ENCODE measurements around the gene ITPR3.

Gene ITPR3

GRCh38 chr6:33713786-33714185 lies 92.7 kb downstream of the ITPR3 start:
- no peak for DNase-seq

- DNase-seq, result no peak
Measured at GRCh38 chr6:33714385-33715040, 93.4 kb downstream of the ITPR3 start.

GRCh38 chr6:33716379-33716778 lies 95.3 kb downstream of the ITPR3 start:
- DNase-seq, result no peak

GRCh38 chr6:33716890-33717632 lies 95.9 kb downstream of the ITPR3 start:
- no peak for DNase-seq

- peak in 1 of 56 donors; percentile 28 for DNase-seq
Measured at GRCh38 chr6:33717934-33718455, 96.9 kb downstream of the ITPR3 start.

- no peak for DNase-seq
Measured at GRCh38 chr6:33718713-33719112, 97.6 kb downstream of the ITPR3 start.

GRCh38 chr6:33719326-33719987 lies 98.3 kb downstream of the ITPR3 start:
- DNase-seq, result no peak

- no peak for DNase-seq
Measured at GRCh38 chr6:33720998-33721397, 99.9 kb downstream of the ITPR3 start.

GRCh38 chr6:33721508-33721907 lies 100.4 kb downstream of the ITPR3 start:
- DNase-seq, result no peak

GRCh38 chr6:33722103-33722623 lies 101.0 kb downstream of the ITPR3 start:
- no peak for DNase-seq

GRCh38 chr6:33723371-33724085 lies 102.4 kb downstream of the ITPR3 start:
- no peak for DNase-seq

- DNase-seq, result no peak
Measured at GRCh38 chr6:33724102-33725023, 103.2 kb downstream of the ITPR3 start.

- no peak for DNase-seq
Measured at GRCh38 chr6:33725222-33725621, 104.1 kb downstream of the ITPR3 start.

- DNase-seq, result no peak
Measured at GRCh38 chr6:33725891-33726673, 105.0 kb downstream of the ITPR3 start.

GRCh38 chr6:33726696-33727095 lies 105.6 kb downstream of the ITPR3 start:
- no peak for DNase-seq

- no peak for DNase-seq
Measured at GRCh38 chr6:33727126-33727525, 106.0 kb downstream of the ITPR3 start.

- DNase-seq, result peak in 3 of 56 donors; percentile 9 to 29 (median 22)
Measured at GRCh38 chr6:33727932-33728331, 106.8 kb downstream of the ITPR3 start.

GRCh38 chr6:33728438-33728837 lies 107.3 kb downstream of the ITPR3 start:
- no peak for DNase-seq

- DNase-seq, result no peak
Measured at GRCh38 chr6:33729059-33729458, 107.9 kb downstream of the ITPR3 start.
